A172 (cell line): Measurements from ENCODE around the gene CDC14B. TPM values are rescaled to one million over a fixed set of nuclear protein-coding genes. Genes with fewer than 3 reads are reported as not detected.
"Not testable (repeated sequence)": the region's sequence is repeated elsewhere in the genome, so short reads cannot be mapped to it uniquely, and the experiment has no call there.

Experiments used
- DNase-seq: peaks from one replicate; pipeline ENCODE4 v3.0.0-alpha.2; 2015; ENCODE audit warnings: low spot score
- total RNA-seq: library from RNA; depleted of rRNA; stranded (reverse); fragments of >200 nt; shearing (Covaris generic); gene quantifications from 2 replicates; pipeline ENCODE4 v1.2.3, GENCODE V29; 2014

Gene CDC14B
- total RNA-seq, 1 experiment from 2014 or later: 27.1 TPM

- peak; percentile 38 for DNase-seq
These were observed 7.3 kb upstream of the CDC14B start for GRCh38 chr9:96626912-96627311.

- DNase-seq: no peak
These were observed 2.0 kb upstream of the CDC14B start for GRCh38 chr9:96621618-96622017.

- DNase-seq: no peak
These were observed 1.2 kb upstream of the CDC14B start for GRCh38 chr9:96620832-96621269.

GRCh38 chr9:96620181-96620514 is 505 bp upstream of the CDC14B start:
- DNase-seq: no peak

GRCh38 chr9:96619124-96619465 is 548 bp downstream of the CDC14B start:
- no peak for DNase-seq

- peak; percentile 30 for DNase-seq
These were observed 1.2 kb downstream of the CDC14B start for GRCh38 chr9:96618209-96619123.

GRCh38 chr9:96617439-96618185 is 2.0 kb downstream of the CDC14B start:
- no peak for DNase-seq

GRCh38 chr9:96616817-96617438 is 2.7 kb downstream of the CDC14B start:
- DNase-seq: no peak

- DNase-seq: no peak
These were observed 4.2 kb downstream of the CDC14B start for GRCh38 chr9:96615411-96615810.

GRCh38 chr9:96614664-96615063 is 5.0 kb downstream of the CDC14B start:
- DNase-seq: not testable (repeated sequence)

- no peak for DNase-seq
These were observed 6.6 kb downstream of the CDC14B start for GRCh38 chr9:96612966-96613589.

GRCh38 chr9:96612105-96612965 is 7.3 kb downstream of the CDC14B start:
- DNase-seq: peak; percentile 80

- no peak for DNase-seq
These were observed 8.3 kb downstream of the CDC14B start for GRCh38 chr9:96611302-96611701.

- no peak for DNase-seq
These were observed 9.9 kb downstream of the CDC14B start for GRCh38 chr9:96609732-96610131.

GRCh38 chr9:96607971-96608370 is 11.7 kb downstream of the CDC14B start:
- no peak for DNase-seq

- DNase-seq: peak; percentile 46
These were observed 14.3 kb downstream of the CDC14B start for GRCh38 chr9:96605328-96605727.

- no peak for DNase-seq
These were observed 15.7 kb downstream of the CDC14B start for GRCh38 chr9:96604004-96604319.

- DNase-seq: no peak
These were observed 16.2 kb downstream of the CDC14B start for GRCh38 chr9:96603305-96604003.

- no peak for DNase-seq
These were observed 20.3 kb downstream of the CDC14B start for GRCh38 chr9:96599298-96599697.

- no peak for DNase-seq
These were observed 23.0 kb downstream of the CDC14B start for GRCh38 chr9:96596601-96597111.
